Glomerular visceral epithelial cell (primary cell): ENCODE results near the gene TMEM258.

Source experiments
- DNase-seq: peaks from one replicate; pipeline ENCODE4 v3.0.0-alpha.2; 2016; ENCODE audit errors: extremely low spot score

The TMEM258 gene

GRCh38 chr11:61820174-61820573 is 27.8 kb upstream of the TMEM258 start:
- peak; percentile 25 for DNase-seq

GRCh38 chr11:61817471-61818202 is 25.2 kb upstream of the TMEM258 start:
- DNase-seq = no peak

- peak; percentile 96 for DNase-seq
Measured at GRCh38 chr11:61816736-61817455, 24.5 kb upstream of the TMEM258 start, which contains the start of gene FADS1. FADS1 (minus strand) TSS chr11:61817003; CDS start chr11:61816929, 74 bp downstream.

GRCh38 chr11:61815790-61816735 is 23.7 kb upstream of the TMEM258 start:
- peak; percentile 81 for DNase-seq

GRCh38 chr11:61814958-61815789 is 22.8 kb upstream of the TMEM258 start:
- DNase-seq = peak; percentile 96

- peak; percentile 34 for DNase-seq
Measured at GRCh38 chr11:61814247-61814957, 22.0 kb upstream of the TMEM258 start.

- DNase-seq = no peak
Measured at GRCh38 chr11:61812736-61813411, 20.5 kb upstream of the TMEM258 start.

- no peak for DNase-seq
Measured at GRCh38 chr11:61811831-61812230, 19.4 kb upstream of the TMEM258 start.

GRCh38 chr11:61810671-61811175 is 18.3 kb upstream of the TMEM258 start:
- no peak for DNase-seq

- no peak for DNase-seq
Measured at GRCh38 chr11:61806785-61807184, 14.4 kb upstream of the TMEM258 start.

- DNase-seq = no peak
Measured at GRCh38 chr11:61805146-61805545, 12.7 kb upstream of the TMEM258 start.

GRCh38 chr11:61803889-61804647 is 11.7 kb upstream of the TMEM258 start:
- no peak for DNase-seq

- DNase-seq = no peak
Measured at GRCh38 chr11:61802605-61803004, 10.2 kb upstream of the TMEM258 start.

- DNase-seq = no peak
Measured at GRCh38 chr11:61800331-61801281, 8.2 kb upstream of the TMEM258 start.

- DNase-seq = no peak
Measured at GRCh38 chr11:61799665-61800284, 7.4 kb upstream of the TMEM258 start.

GRCh38 chr11:61797263-61797944 is 5.0 kb upstream of the TMEM258 start:
- DNase-seq = peak; percentile 74
